Measurements from ENCODE around the gene ALDH3A1.
A peak's percentile ranks its signal among the peaks of the same experiment; 100 is the strongest.

The ALDH3A1 gene

GRCh38 chr17:19730843-19731242, 17.3 kb downstream of the ALDH3A1 start:
- WGBS (ENCODE audit: extremely low coverage, insufficient coverage, insufficient read length): no CpG with 5 or more reads among the region's 4 CpGs
- H2BK12ac ChIP-seq (ENCODE audit: low read length): no peak overlapping the region
- no peak for DNase-seq

GRCh38 chr17:19729900-19730299, 18.2 kb downstream of the ALDH3A1 start:
- H3K9me3 ChIP-seq (ENCODE audit: insufficient read depth, low read depth, low read length): peaks cover 2% of the 10 kb centered on the region
- H4K12ac ChIP-seq (ENCODE audit: low read depth, low read length): no peak overlapping the region
- H2BK12ac ChIP-seq (ENCODE audit: low read length): no peak overlapping the region
- no peak overlapping the region for H3K4me3 ChIP-seq (ENCODE audit: low read depth, low read length)
- no peak overlapping the region for H3K4ac ChIP-seq (ENCODE audit: low read depth, low read length)
- no peak overlapping the region for H2AK5ac ChIP-seq (ENCODE audit: low read length)
- no peaks in the 10 kb centered on the region for H3K79me1 ChIP-seq (ENCODE audit: low read length)
- H3K14ac ChIP-seq (ENCODE audit: low read length): no peak overlapping the region
- no peak overlapping the region for H4K91ac ChIP-seq (ENCODE audit: low read depth, low read length)
- H2BK5ac ChIP-seq (ENCODE audit: low read depth, low read length, poor library complexity): no peak overlapping the region
- no peaks in the 10 kb centered on the region for H3K4me1 ChIP-seq (ENCODE audit: control insufficient read depth in 1 of 2, insufficient read depth in 2 of 2, low read length in 2 of 2)
- H4K8ac ChIP-seq (ENCODE audit: low read depth, low read length): no peak overlapping the region
- no peaks in the 10 kb centered on the region for H3K36me3 ChIP-seq (ENCODE audit: control insufficient read depth in 1 of 2, insufficient read depth in 2 of 2, low read length in 2 of 2)
- no peaks in the 10 kb centered on the region for H3K79me2 ChIP-seq (ENCODE audit: control insufficient read depth, insufficient read depth, low read length, poor library complexity)
- no peak overlapping the region for H3K9ac ChIP-seq (ENCODE audit: low read length)
- H3K27me3 ChIP-seq (ENCODE audit: insufficient read depth, low read length): no peaks in the 10 kb centered on the region
- no peak overlapping the region for H3K4me2 ChIP-seq (ENCODE audit: low read length)
- H3K27ac ChIP-seq (ENCODE audit: low read depth, low read length): no peak overlapping the region
- peak; percentile 53 to 82 for DNase-seq
- no peak overlapping the region for H3K18ac ChIP-seq (ENCODE audit: low read length)
- H3K23ac ChIP-seq (ENCODE audit: low read length): no peak overlapping the region
- no CpG with 5 or more reads among the region's 6 CpGs for WGBS (ENCODE audit: extremely low coverage, insufficient coverage, insufficient read length)
- H2AFZ ChIP-seq (ENCODE audit: insufficient read depth, low read length, poor library complexity): no peak overlapping the region
- H2BK120ac ChIP-seq (ENCODE audit: insufficient read depth, low read length, poor library complexity): no peak overlapping the region

More at GRCh38 chr17:19730843-19731242, 17.3 kb downstream of the ALDH3A1 start:
- H3K27ac ChIP-seq (ENCODE audit: low read depth, low read length): no peak overlapping the region
- no peak overlapping the region for H3K18ac ChIP-seq (ENCODE audit: low read length)
- H2AK5ac ChIP-seq (ENCODE audit: low read length): no peak overlapping the region
- no peak overlapping the region for H3K23ac ChIP-seq (ENCODE audit: low read length)
- H2AFZ ChIP-seq (ENCODE audit: insufficient read depth, low read length, poor library complexity): no peak overlapping the region
- H4K12ac ChIP-seq (ENCODE audit: low read depth, low read length): no peak overlapping the region
- no peaks in the 10 kb centered on the region for H3K79me1 ChIP-seq (ENCODE audit: low read length)
- no peaks in the 10 kb centered on the region for H3K4me1 ChIP-seq (ENCODE audit: control insufficient read depth in 1 of 2, insufficient read depth in 2 of 2, low read length in 2 of 2)
- no peak overlapping the region for H4K8ac ChIP-seq (ENCODE audit: low read depth, low read length)
- no peaks in the 10 kb centered on the region for H3K36me3 ChIP-seq (ENCODE audit: control insufficient read depth in 1 of 2, insufficient read depth in 2 of 2, low read length in 2 of 2)
- no peak overlapping the region for H3K9ac ChIP-seq (ENCODE audit: low read length)
- H2BK120ac ChIP-seq (ENCODE audit: insufficient read depth, low read length, poor library complexity): no peak overlapping the region
- no peak overlapping the region for H2BK5ac ChIP-seq (ENCODE audit: low read depth, low read length, poor library complexity)
- no peak overlapping the region for H3K4ac ChIP-seq (ENCODE audit: low read depth, low read length)
- H3K4me2 ChIP-seq (ENCODE audit: low read length): no peak overlapping the region
- no peaks in the 10 kb centered on the region for H3K9me3 ChIP-seq (ENCODE audit: insufficient read depth, low read depth, low read length)
- H3K27me3 ChIP-seq (ENCODE audit: insufficient read depth, low read length): no peaks in the 10 kb centered on the region
- H3K79me2 ChIP-seq (ENCODE audit: control insufficient read depth, insufficient read depth, low read length, poor library complexity): no peaks in the 10 kb centered on the region
- H3K14ac ChIP-seq (ENCODE audit: low read length): no peak overlapping the region
- no peak overlapping the region for H3K4me3 ChIP-seq (ENCODE audit: low read depth, low read length)
- H4K91ac ChIP-seq (ENCODE audit: low read depth, low read length): no peak overlapping the region

GRCh38 chr17:19728084-19728495, 20.0 kb downstream of the ALDH3A1 start:
- no peaks in the 10 kb centered on the region for H3K36me3 ChIP-seq (ENCODE audit: control insufficient read depth in 1 of 2, insufficient read depth in 2 of 2, low read length in 2 of 2)
- H4K8ac ChIP-seq (ENCODE audit: low read depth, low read length): no peak overlapping the region
- no peak overlapping the region for H3K9ac ChIP-seq (ENCODE audit: low read length)
- no peak overlapping the region for H2BK5ac ChIP-seq (ENCODE audit: low read depth, low read length, poor library complexity)
- H4K12ac ChIP-seq (ENCODE audit: low read depth, low read length): no peak overlapping the region
- H3K4ac ChIP-seq (ENCODE audit: low read depth, low read length): no peak overlapping the region
- WGBS (ENCODE audit: extremely low coverage, insufficient coverage, insufficient read length): no CpG with 5 or more reads among the region's 7 CpGs
- H3K27me3 ChIP-seq (ENCODE audit: insufficient read depth, low read length): no peaks in the 10 kb centered on the region
- H2BK120ac ChIP-seq (ENCODE audit: insufficient read depth, low read length, poor library complexity): no peak overlapping the region
- no peak overlapping the region for H4K91ac ChIP-seq (ENCODE audit: low read depth, low read length)
- H3K18ac ChIP-seq (ENCODE audit: low read length): no peak overlapping the region
- H3K4me3 ChIP-seq (ENCODE audit: low read depth, low read length): no peak overlapping the region
- H3K79me1 ChIP-seq (ENCODE audit: low read length): no peaks in the 10 kb centered on the region
- no peak overlapping the region for H3K4me2 ChIP-seq (ENCODE audit: low read length)
- H3K79me2 ChIP-seq (ENCODE audit: control insufficient read depth, insufficient read depth, low read length, poor library complexity): no peaks in the 10 kb centered on the region
- peaks cover 2% of the 10 kb centered on the region for H3K9me3 ChIP-seq (ENCODE audit: insufficient read depth, low read depth, low read length)
- H3K4me1 ChIP-seq (ENCODE audit: control insufficient read depth in 1 of 2, insufficient read depth in 2 of 2, low read length in 2 of 2): no peaks in the 10 kb centered on the region
- no peak overlapping the region for H2BK12ac ChIP-seq (ENCODE audit: low read length)
- H3K27ac ChIP-seq (ENCODE audit: low read depth, low read length): no peak overlapping the region
- DNase-seq: peak in 1 of 2 donors; percentile 51
- no peak overlapping the region for H3K23ac ChIP-seq (ENCODE audit: low read length)
- no peak overlapping the region for H2AK5ac ChIP-seq (ENCODE audit: low read length)
- H2AFZ ChIP-seq (ENCODE audit: insufficient read depth, low read length, poor library complexity): no peak overlapping the region
- no peak overlapping the region for H3K14ac ChIP-seq (ENCODE audit: low read length)

GRCh38 chr17:19727501-19728078, 20.5 kb downstream of the ALDH3A1 start:
- Histone ChIP-seq H3K4me3 (ENCODE audit: low read depth, low read length) (no peak overlapping the region), H3K79me1 (ENCODE audit: low read length) (no peaks in the 10 kb centered on the region), H3K4me2 (ENCODE audit: low read length) (no peak overlapping the region), H4K12ac (ENCODE audit: low read depth, low read length) (no peak overlapping the region), H2AK5ac (ENCODE audit: low read length) (no peak overlapping the region), H2BK5ac (ENCODE audit: low read depth, low read length, poor library complexity) (no peak overlapping the region), H3K9me3 (ENCODE audit: insufficient read depth, low read depth, low read length) (peaks cover 2% of the 10 kb centered on the region), H4K91ac (ENCODE audit: low read depth, low read length) (no peak overlapping the region), H3K4ac (ENCODE audit: low read depth, low read length) (no peak overlapping the region), H3K27ac (ENCODE audit: low read depth, low read length) (no peak overlapping the region), H3K23ac (ENCODE audit: low read length) (no peak overlapping the region), H3K36me3 (ENCODE audit: control insufficient read depth in 1 of 2, insufficient read depth in 2 of 2, low read length in 2 of 2) (no peaks in the 10 kb centered on the region), H3K79me2 (ENCODE audit: control insufficient read depth, insufficient read depth, low read length, poor library complexity) (no peaks in the 10 kb centered on the region), H3K4me1 (ENCODE audit: control insufficient read depth in 1 of 2, insufficient read depth in 2 of 2, low read length in 2 of 2) (no peaks in the 10 kb centered on the region), H2BK120ac (ENCODE audit: insufficient read depth, low read length, poor library complexity) (no peak overlapping the region), H2AFZ (ENCODE audit: insufficient read depth, low read length, poor library complexity) (no peak overlapping the region), H4K8ac (ENCODE audit: low read depth, low read length) (no peak overlapping the region), H3K27me3 (ENCODE audit: insufficient read depth, low read length) (no peaks in the 10 kb centered on the region), H3K14ac (ENCODE audit: low read length) (no peak overlapping the region), H2BK12ac (ENCODE audit: low read length) (no peak overlapping the region), H3K18ac (ENCODE audit: low read length) (no peak overlapping the region), H3K9ac (ENCODE audit: low read length) (no peak overlapping the region)
- peak in 1 of 2 donors; percentile 23 for DNase-seq
- no CpG with 5 or more reads among the region's 4 CpGs for WGBS (ENCODE audit: extremely low coverage, insufficient coverage, insufficient read length)

Measured in trophoblast cell (in vitro differentiated cells and primary cell).